NCI-H524 treated with DMSO at 0.1 percent for 48 hours (cell line): ENCODE results near the gene LRFN4.

Experiments used
- DNase-seq: peaks from one replicate; lab custom pipeline; 2025; lab: John Stamatoyannopoulos, UW

LRFN4 gene

GRCh38 chr11:66870616-66871520 lies 14.0 kb downstream of the LRFN4 start:
- DNase-seq: no peak

- DNase-seq: no peak
These were observed 14.6 kb downstream of the LRFN4 start for GRCh38 chr11:66871521-66871901.

DNA sequence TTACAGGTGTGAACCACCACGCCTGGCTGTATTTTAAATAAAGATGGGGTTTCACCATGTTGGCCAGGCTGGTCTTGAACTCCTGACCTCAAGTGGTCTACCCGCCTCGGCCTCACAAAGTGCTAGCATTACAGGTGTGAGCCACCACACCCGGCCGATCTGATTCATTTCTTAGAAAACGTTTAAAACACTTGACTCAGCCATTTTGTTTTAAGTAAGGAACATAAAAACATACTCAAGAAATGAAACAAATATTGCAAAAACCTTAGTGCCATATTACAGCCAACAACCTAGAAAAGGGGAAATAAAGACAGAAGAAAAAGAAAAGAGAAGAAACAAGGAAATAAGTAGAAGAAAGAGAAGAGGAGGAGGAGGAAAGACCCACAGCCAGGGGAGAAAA lies 17.4 kb downstream of the LRFN4 start:
- no peak for DNase-seq

DNA sequence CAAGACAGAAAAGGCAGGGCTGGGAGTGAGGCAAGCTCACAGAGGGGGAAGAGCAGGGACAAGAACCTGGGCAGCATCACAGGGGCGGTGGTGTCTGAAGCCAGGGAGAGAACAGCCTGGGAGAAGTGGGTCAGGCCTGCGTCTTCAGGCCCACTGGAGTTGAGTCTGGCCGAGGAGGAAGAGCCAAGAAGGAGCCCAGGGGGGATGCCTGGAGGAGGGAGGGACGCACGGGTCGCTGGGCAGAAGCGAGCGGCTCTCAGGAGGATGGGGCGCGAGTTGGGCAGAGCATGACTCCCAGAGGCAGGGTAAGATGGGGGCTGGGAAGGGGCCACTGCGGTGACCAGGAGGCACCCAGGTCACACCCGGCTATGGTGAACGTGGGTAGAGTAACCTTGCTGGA lies 18.5 kb downstream of the LRFN4 start:
- DNase-seq: no peak

DNA sequence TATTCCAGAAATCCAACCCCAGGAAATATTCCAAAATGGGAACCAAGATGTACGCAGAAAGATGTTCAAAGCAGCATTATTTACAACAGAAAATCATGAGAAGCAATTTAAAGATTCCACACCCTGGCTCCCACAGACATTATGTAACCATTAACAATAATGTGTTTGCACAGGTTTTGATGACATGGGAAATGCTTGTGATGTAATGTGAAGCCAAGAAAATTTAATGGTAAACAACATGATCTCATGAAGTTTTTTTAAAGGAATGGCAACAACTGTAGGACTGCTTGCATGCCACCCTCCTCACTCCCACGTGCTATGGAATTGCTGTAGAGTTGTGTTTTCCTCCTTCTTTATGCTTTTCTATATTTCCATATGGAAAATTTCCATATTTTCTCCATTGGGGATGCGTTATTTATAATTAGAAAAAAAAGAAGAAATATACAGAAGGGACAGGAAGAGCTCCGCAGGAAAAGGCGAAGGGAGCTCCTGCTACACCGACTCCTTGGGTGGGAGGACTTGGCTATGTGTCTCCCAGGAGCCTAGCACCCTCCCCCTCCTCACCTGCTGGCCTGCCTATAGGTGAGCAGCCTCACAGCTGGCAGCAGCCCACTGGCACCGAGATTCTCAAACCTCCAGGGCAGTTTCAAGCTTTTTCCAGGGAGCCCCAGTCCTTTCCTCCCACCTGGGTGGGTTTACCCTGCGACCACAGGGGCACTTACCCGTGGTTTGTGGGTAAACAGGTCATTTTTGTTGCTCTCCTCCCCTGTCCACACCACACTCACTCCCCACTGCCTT lies 20.9 kb downstream of the LRFN4 start:
- no peak for DNase-seq

- no peak for DNase-seq
These were observed 21.6 kb downstream of the LRFN4 start for GRCh38 chr11:66878474-66878873.

GRCh38 chr11:66879000-66879399 lies 22.1 kb downstream of the LRFN4 start:
- no peak for DNase-seq

DNA sequence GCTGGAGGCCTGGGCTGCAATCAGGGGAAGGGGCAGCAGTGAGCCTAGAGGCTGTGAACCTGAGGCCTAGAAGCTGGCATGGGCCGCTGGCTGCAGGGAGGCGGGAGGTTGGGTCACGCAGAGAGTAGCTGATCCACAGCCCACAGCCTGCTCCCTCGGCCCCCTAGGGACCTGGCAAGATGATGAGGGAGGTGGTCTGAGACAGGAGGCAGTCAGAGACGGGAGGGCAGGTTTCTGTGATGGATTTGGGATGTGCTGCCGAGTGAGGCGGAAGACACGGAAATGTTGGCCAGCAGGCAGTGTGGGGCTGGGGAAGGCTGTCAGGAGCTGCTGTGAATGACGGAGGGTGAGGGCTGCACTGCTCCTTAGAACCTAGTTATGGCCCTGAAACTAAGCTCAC lies 22.7 kb downstream of the LRFN4 start:
- DNase-seq: no peak

- DNase-seq: no peak
These were observed 23.1 kb downstream of the LRFN4 start for GRCh38 chr11:66879999-66880398.

DNA sequence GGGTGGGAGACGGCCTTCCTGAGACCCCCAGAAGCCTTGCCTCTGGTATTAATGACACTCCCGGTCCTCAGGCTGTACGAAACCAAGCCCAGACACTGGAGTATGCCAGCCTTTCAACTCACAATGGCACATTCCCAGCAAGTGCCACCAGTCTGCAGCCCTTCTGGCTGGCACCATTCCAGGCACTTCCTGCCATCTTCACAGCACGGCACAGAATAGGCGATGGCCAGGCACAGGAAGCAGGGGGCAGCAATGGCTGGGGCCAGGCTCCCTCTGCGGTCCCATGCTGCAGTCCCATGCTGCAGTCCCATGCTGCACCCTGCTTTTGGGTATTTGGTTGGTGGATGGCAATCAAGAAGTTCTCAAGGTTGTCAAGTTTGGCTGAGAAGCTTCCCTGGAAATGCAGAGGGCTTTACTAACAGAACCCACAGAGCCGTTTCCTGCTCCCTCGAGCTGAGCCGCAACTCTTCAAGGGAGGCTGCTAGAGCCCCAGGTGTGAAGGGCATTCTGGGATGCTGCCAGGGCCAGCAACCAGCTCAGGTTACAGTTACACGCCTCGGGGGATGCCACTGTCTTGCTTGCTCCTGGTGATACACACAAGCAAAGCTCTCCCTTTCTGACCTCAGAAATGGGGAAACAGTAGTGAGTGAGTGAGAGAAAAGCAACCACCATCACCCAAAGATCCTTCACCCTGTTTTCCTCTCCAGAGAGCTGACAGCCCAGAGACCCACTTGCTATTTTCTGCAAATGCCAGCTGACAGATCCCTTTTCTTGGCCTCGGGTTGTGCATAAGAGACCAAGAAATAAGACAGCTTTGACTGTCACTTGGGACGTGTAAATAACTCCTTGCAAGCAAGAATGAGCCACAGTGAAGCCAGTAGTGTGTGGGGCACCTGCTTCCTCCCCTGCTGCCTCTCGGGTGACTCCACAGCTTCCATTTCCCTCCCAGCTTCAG lies 23.9 kb downstream of the LRFN4 start:
- DNase-seq: no peak

DNA sequence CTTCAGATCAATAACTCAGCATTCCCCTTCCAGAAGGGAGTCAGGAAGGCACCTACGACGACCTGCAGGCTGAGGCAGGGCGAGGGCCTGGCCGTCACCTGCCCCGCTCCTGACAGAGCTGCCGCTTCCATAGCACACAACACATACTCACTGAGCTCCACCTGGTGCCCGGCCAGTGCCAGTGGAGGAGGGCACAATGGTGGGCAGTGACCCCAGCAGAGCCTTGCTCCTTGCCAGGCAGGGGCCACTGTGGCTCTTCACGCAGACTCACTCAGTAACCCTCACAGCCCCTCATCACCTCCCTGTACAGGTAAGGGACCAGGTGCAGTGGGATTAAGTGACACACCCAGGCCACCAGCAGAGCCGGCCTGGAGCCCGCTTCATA lies 24.6 kb downstream of the LRFN4 start:
- no peak for DNase-seq

DNA sequence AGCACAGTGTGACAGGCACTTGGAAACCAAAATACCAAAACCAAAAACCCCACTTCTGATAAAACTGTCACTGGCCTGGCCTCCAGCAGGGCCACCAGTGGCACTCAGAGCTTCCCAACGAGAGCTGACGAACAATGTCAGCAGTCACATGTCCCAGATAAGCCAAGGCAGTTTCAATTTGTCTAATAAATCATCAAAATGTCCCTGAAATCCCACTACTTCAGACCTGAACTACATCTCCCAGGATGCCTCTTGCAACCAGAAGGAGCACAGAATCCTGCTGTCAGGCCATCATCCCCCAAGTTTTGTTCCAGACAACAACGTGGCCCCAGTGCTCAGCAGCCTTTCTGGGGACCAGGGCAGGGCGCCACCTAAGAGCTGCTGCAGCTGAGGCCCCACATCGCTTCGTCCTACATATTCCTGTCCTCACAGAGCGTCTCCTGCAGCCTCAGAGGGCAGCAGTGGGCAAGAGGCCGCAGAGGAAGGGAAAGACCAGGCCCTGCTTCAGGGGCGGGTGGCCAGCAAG lies 25.1 kb downstream of the LRFN4 start:
- DNase-seq: no peak

DNA sequence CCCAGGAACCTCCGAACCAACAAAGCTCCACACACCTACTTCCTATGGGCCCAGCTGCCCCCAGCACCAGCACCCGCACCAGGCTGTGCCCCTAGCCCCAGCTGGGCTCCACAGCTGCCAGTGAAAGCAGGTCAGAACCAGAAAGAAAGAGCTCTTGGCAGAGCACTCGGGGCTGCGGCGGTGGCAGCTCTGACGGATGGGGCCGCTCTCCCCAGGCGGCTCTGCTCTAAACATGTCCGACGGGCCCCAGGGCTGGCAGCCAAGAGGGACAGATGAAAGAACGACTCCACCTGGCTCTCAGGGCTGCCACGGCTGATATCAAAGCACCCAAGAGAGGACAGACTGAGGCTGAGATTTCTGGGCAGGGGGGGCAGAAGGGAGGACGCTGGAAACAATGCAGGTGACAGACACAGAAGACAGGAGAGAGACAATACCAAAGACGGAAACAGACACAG lies 25.7 kb downstream of the LRFN4 start:
- no peak for DNase-seq

DNA sequence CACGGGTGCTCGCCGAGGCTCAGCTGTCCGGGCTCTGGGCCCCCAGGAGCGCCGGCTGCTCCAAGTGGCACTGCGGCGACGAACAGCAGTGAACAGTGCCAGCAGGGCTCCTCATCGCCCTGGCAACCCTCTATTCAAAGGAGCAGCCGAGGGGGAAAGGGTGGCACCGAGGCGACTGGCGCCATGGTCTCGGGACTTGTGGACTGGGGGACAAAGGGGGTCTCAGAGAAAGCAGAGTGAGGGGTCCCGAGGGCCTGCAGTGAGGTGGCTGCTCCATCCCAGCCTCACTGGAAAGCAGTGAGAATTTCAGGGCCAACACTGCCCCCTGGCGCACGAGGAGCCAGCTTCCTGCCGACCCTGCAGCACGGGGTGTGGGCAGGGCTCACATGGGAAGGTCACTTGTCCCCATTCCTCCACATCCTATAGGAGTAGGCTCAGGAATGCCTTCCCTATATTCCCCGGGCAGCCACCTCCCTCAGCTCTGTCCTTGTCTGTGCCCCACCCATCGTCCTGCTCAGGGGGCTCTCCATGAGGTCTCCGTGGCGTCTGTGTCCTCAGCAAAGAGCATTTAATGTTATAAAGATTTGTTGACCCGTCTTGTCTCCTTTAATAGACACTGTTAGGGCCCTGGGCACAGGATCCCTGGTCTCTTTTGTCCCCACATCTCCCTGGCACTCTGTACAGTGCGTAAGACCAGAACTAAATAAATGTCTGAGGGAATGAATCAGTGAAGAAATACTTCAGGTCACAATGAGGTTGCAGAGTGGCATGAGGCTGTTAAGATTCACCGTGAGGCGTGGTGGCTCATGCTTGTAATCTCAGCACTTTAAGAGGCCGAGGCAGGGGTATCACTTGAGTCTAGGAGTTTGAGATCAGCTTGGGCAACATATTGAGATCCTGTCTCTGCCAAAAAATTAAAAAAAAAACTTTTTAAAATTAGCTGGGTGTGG lies 26.4 kb downstream of the LRFN4 start:
- DNase-seq: no peak

DNA sequence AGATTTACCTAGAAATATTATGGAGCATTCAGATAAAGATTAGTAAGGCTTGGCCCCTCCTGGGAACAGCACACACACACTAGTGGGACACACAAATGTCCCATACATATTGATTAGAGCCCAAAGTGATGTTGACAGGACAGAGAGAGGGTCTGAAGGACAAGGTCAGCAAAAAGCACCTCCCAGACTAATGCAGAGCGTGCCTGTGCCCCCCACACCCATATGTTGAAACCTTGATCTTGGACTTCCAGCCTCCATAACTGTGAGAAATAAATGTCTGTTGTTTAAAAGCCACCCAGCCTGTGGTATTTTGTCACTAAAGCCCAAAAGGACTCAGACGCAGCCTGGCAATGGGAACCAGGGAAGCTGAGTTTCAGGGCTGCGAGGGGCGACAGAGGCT lies 27.6 kb downstream of the LRFN4 start:
- DNase-seq: no peak

DNA sequence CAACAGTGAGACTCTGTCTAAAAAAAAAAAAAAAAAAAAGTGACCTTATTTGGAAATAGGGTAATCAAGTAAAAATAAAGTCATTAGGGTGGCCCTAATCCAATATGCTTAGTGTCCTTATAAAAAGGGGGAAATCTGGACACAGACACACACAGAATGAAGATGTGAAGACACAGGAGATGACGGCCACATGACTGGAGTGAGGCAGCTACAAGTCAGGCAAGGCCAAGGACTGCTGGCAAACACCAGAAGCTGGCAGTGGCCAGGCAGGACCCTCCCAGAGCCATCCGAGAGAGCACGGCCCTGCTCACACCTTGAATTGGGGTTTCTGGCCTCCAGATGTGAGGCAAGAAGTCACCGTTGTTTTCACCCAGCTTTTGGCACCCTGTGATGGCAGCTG lies 28.6 kb downstream of the LRFN4 start:
- no peak for DNase-seq

- no peak for DNase-seq
These were observed 29.1 kb downstream of the LRFN4 start for GRCh38 chr11:66885950-66886440.

GRCh38 chr11:66886671-66887221 lies 29.9 kb downstream of the LRFN4 start:
- DNase-seq: no peak

- no peak for DNase-seq
These were observed 30.7 kb downstream of the LRFN4 start for GRCh38 chr11:66887526-66887925.

GRCh38 chr11:66888282-66888681 lies 31.4 kb downstream of the LRFN4 start:
- no peak for DNase-seq
